ENCODE data around the gene LRRC40. TPM values are rescaled to one million over a fixed set of nuclear protein-coding genes. Genes with fewer than 3 reads are reported as not detected.

LRRC40 gene
- total RNA-seq, 1 experiment from 2014 or later = 13.4 TPM

DNA sequence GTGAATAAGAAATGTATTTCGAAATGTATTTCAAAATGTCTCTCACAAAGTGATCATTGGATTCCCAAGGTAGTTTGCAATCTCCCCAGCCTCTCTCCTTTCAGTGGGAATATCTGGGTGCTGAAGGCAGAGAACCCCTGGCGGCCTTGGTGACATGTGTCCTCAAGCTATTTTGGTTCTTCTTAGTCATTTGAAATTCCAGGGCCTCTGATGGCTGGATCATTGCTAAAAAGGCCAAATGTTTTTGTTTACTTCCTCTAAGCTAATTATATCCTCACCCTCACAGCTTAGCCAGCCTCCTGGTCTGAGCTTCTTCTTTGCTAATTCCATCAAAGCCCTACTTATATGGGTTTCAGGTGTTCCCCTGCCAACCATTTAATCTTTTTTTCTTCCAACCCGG, 71.2 kb downstream of the LRRC40 start (continued):
- no peak for TF ChIP-seq ZNF274 (IDR thresholded peaks at IDR 0.05; ENCODE audit: low read depth, low read length)

- ATAC-seq = no peak
- intact Hi-C loops (cut with micrococcal nuclease) = no loop called here
- CTCF ChIA-PET = no interaction called here
Measured at GRCh38 chr1:70117046-70117445, 88.3 kb downstream of the LRRC40 start.

More at GRCh38 chr1:70117046-70117445, 88.3 kb downstream of the LRRC40 start:
- H3K9me2 ChIP-seq (ENCODE audit: insufficient read depth) = no peaks in the 10 kb centered on the region
- no peak for DNase-seq (ENCODE audit: low read depth, low spot score)
- H3K4me3 ChIP-seq (replicated peaks in 1 of 2; ENCODE audit: low read depth in 1 of 2, low read length in 2 of 2) = no peak overlapping the region
- POLR2A ChIA-PET = no interaction called here
- no peaks in the 10 kb centered on the region for H3K79me2 ChIP-seq (ENCODE audit: insufficient read depth, low read length)
- no peak overlapping the region for H2AFZ ChIP-seq (ENCODE audit: low read depth, low read length, poor library complexity, severe bottlenecking)
- no peak overlapping the region for H3K9ac ChIP-seq (ENCODE audit: low read length)
- no peaks in the 10 kb centered on the region for H4K20me1 ChIP-seq (ENCODE audit: insufficient read depth)
- no peak overlapping the region for H3K27ac ChIP-seq (ENCODE audit: low read depth, low read length)
- TF ChIP-seq EZH2 (IDR thresholded peaks at IDR 0.05) (no peak), SIN3A (IDR thresholded peaks at IDR 0.05; ENCODE audit: low read depth) (no peak), TCF7L2 (IDR thresholded peaks at IDR 0.05; ENCODE audit: borderline replicate concordance, extremely low read depth, insufficient read depth, insufficient read length) (no peak), ZFX (IDR thresholded peaks at IDR 0.05) (no peak), EGR1 (IDR thresholded peaks at IDR 0.05; ENCODE audit: low read depth) (no peak), CBX3 (IDR thresholded peaks at IDR 0.05; ENCODE audit: low read depth) (no peak), ZNF274 (IDR thresholded peaks at IDR 0.05; ENCODE audit: low read depth, low read length) (no peak), RAD21 (IDR thresholded peaks at IDR 0.05; ENCODE audit: low read depth) (no peak), MAX (IDR thresholded peaks at IDR 0.05) (no peak), CEBPB (IDR thresholded peaks at IDR 0.05; ENCODE audit: low read depth) (no peak), SRF (IDR thresholded peaks at IDR 0.05; ENCODE audit: low read depth) (no peak)
- TF ChIP-seq, protein P1, sequence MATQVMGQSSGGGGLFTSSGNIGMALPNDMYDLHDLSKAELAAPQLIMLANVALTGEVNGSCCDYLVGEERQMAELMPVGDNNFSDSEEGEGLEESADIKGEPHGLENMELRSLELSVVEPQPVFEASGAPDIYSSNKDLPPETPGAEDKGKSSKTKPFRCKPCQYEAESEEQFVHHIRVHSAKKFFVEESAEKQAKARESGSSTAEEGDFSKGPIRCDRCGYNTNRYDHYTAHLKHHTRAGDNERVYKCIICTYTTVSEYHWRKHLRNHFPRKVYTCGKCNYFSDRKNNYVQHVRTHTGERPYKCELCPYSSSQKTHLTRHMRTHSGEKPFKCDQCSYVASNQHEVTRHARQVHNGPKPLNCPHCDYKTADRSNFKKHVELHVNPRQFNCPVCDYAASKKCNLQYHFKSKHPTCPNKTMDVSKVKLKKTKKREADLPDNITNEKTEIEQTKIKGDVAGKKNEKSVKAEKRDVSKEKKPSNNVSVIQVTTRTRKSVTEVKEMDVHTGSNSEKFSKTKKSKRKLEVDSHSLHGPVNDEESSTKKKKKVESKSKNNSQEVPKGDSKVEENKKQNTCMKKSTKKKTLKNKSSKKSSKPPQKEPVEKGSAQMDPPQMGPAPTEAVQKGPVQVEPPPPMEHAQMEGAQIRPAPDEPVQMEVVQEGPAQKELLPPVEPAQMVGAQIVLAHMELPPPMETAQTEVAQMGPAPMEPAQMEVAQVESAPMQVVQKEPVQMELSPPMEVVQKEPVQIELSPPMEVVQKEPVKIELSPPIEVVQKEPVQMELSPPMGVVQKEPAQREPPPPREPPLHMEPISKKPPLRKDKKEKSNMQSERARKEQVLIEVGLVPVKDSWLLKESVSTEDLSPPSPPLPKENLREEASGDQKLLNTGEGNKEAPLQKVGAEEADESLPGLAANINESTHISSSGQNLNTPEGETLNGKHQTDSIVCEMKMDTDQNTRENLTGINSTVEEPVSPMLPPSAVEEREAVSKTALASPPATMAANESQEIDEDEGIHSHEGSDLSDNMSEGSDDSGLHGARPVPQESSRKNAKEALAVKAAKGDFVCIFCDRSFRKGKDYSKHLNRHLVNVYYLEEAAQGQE (IDR thresholded peaks at IDR 0.05; ENCODE audit: low read depth) = no peak
- no peak overlapping the region for H3K4me2 ChIP-seq (ENCODE audit: low read length)
- H3K36me3 ChIP-seq (ENCODE audit: control insufficient read depth in 1 of 2, insufficient read depth in 2 of 2, low read length in 2 of 2) = no peaks in the 10 kb centered on the region
- peaks cover 17% of the 10 kb centered on the region; the same call in 1 of the 2 replicates for H3K27me3 ChIP-seq (ENCODE audit: insufficient read depth, low read length)
- BruUV-seq (replicated peaks) = no TSS peak
- H3K4me1 ChIP-seq (ENCODE audit: control insufficient read depth in 1 of 2, insufficient read depth in 2 of 2, low read length in 2 of 2) = no peaks in the 10 kb centered on the region
- RAD21 ChIA-PET (ENCODE audit: low non-redundant PET in 1 of 2, low total read pairs in 2 of 2, uncharacterized antibody in 2 of 2, unreplicated experiment in 2 of 2) = no interaction called here
- no peaks in the 10 kb centered on the region for H3K9me3 ChIP-seq (ENCODE audit: control insufficient read depth in 1 of 2, insufficient read depth in 1 of 2, low read depth in 1 of 2, low read length in 2 of 2)
